GOT3 (cell line): Measurements from ENCODE around the gene ADARB2.

Experiments used
- DNase-seq: peaks from one replicate; lab custom pipeline; 2025; ENCODE audit warnings: mixed read lengths; lab: John Stamatoyannopoulos, UW

The ADARB2 gene

DNA sequence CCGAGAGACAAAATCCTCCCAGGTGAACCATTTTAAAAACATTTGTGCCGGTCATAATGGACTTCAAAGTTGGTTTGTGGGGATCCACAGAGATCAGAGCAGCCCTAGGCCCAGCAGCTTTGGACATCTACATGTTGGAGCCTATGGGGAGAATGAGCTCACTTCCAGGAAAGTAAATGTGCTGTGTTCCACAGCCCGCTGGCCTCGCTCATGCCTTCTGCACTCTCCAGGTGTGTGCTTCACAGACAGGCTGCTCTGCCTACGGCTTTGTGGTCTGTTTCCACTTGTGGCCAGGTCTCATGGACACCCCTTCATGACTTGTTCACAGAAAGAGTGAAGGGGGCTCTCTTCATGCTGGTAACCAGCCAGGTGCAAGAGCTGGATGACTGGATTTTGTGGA lies 141.6 kb downstream of the ADARB2 start:
- no peak for DNase-seq

DNA sequence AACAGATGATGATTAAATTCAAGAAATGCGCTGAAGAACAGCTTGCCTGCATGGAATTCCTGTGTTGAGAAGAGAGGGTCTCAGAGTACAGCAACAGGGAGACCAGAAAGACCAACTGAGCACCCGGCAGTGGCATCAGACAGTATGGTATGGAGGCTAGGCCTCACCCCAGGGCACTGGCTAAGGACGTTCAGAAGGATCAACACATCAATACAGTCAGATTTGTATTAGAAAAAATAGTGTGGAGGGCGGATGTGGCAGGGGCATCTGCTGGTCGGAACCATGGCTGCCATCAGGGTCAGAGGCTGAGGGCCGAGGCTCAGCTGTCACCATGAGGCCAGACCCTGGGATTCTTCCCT lies 142.1 kb downstream of the ADARB2 start:
- DNase-seq, result no peak

DNA sequence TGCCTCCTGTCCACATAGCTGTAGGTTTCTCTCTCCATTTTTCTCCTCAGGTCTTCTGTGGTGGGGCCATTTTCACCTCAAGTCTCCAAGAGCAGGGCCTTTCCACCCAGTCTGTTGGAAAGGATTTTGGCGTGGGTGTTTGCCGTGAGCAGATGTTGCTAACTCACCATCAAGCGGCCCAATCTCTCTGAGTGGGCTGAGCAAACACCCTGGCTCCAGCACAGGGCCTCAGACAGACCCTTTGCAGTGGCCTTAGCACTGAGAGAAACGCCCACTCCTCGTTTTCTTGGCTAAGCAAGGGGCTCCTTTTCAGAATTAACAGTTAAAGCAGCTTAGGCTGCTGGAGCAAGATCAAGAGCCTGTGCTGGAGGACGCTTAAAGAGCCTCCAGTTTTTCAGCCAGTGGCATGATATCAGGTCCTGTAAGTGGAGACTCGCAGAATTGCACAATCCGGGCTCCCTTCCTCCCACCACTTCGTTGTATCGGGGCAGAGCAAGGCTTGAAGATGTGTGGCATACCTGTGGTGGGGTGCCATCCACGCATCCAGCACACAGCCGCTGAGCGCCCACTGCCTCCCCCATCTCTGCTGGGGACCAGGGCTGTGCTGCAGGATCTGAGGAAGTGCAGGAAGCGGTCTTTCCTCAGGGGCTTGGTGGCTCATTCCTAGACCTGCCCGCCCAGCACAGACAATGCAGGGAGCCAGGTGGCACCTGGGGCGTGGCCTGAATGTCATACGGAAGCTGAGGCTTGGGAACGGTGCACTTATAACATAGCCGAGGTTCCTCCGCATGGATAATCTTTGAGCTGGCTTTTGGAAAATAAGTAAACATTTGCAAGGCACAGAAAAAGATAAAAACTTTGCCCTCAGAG lies 142.7 kb downstream of the ADARB2 start:
- DNase-seq, result no peak

DNA sequence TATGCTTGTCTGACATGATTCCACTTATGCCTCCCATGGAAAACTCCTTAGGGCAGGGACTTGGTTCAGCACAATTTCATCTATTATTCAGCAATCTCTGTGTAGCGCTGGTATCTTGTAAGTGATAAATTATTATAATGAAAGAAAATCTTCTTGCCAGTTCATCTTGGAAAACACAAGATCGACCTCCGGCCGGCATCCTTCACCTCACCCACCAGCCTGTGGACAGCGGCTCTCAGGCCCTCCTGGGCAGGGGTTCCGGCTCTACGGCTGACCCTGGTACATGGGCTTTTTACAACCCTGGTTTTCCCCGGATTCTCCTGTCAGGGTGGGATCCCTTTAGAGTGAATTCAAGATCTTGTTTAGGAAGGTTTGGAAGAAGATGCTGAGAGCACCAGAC lies 145.6 kb downstream of the ADARB2 start:
- no peak for DNase-seq

DNA sequence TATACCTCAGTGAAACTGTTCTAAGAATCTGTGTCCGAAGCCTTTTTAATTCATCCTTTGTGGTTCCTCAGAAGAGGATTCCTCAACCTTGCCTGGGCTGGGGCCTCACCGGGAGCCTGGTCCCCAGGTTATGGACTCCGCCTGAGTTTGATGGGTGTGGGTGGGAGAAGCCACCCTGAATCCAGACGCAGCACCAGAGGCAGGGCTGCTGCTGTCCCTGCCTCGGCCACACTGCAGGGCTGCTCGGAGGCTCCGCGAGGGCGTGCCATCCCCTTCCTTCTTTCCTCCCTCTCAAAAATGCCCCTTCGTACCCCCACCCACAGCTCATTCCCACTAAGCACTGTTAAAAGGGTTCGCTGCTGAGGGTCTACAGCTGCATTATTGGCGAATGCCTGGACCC lies 146.3 kb downstream of the ADARB2 start:
- no peak for DNase-seq

DNA sequence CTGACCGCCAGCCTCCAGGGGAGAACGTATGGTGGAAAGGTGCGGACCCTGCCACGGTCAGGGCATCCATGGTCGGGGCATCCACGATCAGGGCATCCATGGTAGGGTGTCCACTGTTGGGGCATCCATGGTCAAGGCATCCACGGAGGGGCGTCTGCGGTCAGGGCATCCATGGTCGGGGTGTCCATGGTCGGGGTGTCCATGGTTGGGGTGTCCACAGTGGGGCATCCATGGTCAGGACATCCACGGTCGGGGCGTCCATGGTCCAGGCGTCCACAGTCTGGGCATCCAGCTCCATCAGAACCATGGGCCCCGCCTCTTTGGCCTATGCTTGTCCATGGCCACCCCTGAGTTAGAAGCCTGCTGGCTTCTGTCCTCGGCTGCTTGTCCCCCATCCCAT lies 148.1 kb downstream of the ADARB2 start:
- DNase-seq, result no peak

DNA sequence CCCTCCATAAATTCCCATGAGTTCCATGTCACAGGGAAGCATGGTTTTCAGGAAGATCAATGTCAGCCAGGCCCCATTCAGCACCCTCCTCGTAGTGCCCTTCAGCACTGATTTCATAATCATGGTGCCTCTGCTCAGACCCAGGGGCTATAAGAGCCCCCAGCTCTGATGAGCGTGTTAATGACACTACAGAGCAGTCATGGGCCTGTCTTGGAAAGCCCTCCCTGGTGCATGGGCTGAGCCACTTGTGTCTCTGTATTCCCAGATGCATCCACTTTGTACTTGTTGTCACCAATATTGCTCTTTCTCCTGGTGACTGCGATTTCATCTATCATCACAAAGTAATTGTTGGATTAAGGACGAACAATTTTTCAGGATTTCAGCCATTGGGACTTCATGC lies 154.6 kb downstream of the ADARB2 start:
- DNase-seq, result no peak

DNA sequence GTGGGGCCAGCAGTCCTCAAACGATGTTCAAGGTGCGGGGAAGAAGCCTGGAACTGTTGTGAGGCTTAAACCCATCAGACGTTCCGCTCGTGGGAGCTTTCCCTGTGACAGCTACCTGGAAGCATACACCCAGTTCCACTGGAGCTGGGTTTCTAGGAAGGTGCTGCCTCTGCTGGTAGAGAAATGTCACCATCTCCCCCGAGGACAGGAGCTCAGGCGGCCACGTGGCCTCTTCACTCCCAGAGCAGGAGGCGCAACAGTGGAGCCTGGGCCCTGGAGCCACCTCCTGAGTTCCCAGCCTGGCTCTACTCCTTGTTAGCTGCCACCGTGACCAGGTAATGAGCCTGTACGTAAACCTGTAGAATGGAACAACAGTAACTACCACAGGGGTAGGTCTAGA lies 156.1 kb downstream of the ADARB2 start:
- no peak for DNase-seq

DNA sequence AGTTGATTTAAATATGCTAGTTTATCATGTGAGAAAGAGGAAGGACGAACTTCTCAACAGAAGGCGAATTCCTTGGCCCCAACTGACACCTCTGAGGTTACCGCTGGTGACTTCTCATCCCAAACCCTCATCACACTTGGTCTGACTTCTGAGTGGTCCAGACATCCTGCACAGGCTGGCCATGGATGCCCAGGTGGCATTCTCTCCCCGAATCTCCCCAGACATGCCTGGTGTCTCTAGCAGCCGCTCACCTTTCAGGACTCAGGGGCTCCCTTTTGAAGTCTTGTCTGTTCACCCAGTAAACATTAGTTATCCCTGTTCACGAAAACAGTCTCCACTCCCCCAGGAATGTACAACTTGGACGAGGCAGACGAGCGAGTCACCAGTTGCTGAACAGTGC lies 157.7 kb downstream of the ADARB2 start:
- no peak for DNase-seq

DNA sequence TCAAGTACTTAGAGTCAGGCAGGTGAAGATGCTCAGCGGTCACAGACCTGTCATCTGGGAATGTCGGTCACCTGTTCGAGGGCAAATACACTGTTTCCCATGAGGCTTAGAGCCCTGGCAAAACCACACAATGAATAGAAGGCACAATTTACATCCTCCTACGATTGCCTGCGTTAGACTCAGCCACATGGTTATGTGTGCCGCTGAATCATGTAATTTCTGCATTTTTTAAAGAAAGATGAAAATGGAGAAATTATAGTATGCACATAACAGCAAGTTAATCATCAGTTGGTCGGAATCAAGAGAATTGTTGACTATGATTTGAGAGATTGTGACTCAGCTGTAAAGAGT lies 158.2 kb downstream of the ADARB2 start:
- no peak for DNase-seq

DNA sequence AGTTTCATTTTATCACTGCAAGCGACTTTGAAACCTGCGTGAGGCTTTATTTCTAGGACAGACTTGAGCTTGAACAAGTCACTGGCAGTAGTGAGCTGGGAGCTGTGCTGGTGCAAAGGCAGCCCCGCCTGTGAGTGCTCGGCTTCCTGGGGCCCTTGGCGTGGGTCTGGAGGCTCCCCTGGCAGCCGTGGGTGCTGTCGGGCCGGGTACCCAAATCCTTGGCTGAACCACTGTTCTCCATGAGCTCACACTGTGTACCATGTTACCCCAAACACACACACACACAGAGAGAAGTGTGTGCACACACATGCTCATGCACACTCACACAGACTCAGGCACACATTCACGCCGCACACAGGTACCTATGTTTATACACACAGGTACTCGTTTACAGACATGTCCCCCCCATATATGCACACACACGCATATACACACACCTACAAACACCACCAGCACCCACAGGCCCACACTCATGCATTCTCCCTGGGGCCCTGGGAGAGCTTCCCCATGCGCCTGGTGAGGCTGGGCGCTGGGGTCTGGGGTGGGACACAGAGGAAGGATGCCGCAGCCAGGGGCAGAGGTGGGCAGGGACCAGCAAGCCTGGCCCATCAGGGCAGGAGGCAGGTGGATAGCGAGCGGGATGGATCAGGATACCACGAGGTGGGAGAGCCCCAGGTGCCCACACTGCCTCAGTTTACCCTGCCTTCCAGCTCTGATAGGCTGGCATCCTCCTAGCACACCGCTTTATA lies 158.8 kb downstream of the ADARB2 start:
- DNase-seq, result no peak

DNA sequence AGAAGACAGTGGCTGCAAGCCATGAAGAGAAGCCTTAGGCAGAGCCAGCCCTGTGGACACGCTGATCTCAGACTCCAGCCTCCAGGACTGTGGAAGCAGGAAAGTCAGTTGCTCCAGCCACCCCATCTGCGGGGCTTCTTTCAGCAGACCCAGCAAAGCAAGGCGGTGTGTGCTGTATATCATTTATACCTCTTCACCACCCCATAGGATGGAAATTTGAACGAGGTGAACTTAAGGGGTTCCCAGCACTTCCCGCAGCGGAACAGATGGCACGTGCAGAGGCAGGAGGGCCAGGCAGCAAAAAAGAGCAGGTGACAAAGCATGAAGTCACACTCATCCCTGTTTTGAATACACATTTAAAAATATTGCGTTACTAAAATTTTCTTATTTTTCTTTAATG lies 159.4 kb downstream of the ADARB2 start:
- no peak for DNase-seq

DNA sequence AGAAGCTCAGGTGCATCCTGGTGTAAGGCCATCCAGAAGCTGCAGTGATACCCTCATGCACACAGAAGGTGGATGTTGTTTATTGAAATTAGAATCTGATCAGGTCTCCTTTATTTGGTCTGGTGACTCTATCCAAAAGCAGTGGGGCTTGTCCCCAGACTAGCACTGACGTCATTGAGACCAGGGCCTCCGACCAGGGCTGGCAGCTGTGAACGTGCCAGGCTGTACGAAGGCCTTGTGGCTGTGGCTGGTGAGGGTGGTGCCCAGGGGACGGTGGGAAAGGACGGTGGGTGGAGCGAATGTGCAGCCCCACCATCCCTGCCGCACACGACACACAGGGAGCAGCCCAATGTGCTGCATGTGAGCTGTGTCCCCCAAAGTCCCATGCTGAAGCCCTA lies 160.0 kb downstream of the ADARB2 start:
- DNase-seq, result no peak

DNA sequence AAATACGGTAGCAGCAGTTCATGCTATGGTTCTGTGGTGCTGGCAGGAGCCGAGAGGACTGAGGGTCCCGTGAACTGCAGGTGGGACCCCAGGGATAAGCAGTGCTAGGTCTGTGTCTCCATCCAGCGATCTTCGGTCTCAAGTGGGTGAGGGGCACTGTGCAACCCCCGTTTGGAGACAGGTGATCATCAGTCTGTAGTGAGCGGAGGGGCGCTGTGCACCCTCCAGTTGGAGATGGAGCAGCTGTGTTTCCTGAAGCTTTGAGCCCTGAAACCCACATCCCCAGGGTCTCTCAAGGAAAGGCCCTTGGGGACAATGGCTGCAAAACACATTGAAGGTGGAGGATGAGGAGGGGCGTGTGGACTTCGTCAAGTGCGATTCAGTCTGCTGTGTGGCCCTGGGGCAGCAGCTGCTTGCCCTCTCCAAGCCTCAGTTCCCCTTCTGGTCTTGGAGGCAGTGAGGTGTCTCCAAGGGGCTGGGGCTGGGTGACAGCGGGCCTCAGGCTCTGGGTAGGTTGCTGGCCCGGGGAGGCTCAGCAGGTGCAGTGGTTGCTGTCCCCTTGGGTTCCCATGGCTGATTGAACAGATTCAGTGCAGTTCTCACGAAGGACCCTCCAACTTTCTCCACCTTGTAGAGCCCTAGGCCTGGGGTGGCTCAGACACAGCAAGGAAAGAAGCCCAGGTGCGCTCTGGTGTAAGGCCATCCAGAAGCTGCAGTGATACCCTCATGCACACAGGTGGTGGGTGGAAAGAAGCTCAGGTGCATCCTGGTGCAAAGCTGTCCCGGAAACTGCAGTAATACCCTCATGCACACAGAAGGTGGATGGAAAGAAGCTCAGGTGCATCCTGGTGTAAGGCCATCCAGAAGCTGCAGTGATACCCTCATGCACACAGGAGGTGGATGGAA lies 160.6 kb downstream of the ADARB2 start:
- no peak for DNase-seq

DNA sequence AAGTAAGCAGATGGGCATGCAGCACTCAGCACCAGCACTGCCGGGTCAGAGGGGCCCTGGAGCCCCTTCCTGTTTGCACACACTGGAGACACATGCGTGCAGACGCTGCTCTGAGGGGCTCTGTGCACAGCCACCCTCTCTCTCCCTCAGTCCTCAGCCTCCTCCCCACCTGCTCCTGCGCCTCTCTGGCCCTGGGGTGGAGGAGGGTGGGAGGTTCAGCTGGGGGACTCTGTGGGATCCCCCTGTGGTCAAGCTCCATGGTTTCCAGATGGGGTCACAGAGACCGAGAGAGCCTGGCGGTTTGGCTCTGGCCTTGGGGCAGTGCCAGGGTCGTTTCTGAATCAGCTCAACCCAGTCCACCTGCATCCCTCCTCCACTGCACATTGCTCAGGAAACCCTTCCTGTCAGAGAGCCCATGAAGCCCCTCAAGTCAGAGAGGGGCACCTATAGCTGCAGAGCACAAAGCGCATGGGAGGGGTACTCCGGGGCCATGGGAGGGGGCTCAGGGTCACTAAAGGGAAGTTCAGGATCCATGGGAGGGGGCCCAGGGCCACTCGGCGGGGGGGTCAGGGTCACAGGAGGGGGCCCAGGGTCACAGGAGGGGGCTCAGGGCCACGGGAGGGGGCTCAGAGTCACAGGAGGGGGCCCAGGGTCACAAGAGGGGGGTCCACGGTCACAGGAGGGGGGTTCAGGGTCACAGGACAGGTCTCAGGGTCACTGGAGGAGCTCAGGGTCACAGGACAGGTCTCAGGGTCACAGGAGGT lies 161.7 kb downstream of the ADARB2 start:
- no peak for DNase-seq

DNA sequence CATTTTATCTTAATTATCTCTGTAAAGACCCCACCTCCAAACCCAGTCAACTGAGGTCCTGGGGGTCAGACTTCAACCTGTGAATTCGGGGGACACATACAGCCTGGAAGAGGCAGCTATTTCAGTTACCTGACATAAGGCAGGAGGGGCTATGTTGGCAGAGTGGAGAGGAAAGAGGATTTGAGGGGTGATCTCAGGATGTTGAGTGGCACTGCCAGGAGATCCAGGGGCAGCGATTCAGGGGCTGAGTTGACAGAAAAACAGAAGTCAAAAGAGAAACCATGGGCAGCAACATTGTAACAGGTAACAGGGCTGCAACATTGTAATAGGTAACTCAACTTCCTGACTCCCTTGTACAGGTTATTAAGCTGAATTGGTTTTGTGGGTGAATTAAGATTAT lies 162.6 kb downstream of the ADARB2 start:
- DNase-seq, result no peak

DNA sequence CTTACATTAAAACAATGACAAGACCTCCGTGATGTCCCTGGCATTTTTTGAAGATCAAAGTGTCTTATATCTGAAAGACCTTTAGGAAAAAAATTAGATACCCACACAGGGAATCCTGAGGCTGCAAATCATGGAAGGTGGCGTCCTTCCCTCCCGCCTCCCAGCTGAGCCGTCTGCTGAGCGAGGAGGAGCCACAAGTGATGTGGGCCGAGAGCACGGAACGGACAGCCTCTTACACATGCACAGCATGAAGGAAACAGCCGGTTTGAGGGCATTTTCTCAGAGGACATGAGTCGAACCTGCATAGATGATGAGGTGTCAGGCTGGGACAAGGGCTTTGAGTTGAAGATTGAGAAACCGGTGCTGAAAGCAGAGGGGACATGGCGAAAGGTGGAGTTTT lies 163.3 kb downstream of the ADARB2 start:
- DNase-seq, result no peak

DNA sequence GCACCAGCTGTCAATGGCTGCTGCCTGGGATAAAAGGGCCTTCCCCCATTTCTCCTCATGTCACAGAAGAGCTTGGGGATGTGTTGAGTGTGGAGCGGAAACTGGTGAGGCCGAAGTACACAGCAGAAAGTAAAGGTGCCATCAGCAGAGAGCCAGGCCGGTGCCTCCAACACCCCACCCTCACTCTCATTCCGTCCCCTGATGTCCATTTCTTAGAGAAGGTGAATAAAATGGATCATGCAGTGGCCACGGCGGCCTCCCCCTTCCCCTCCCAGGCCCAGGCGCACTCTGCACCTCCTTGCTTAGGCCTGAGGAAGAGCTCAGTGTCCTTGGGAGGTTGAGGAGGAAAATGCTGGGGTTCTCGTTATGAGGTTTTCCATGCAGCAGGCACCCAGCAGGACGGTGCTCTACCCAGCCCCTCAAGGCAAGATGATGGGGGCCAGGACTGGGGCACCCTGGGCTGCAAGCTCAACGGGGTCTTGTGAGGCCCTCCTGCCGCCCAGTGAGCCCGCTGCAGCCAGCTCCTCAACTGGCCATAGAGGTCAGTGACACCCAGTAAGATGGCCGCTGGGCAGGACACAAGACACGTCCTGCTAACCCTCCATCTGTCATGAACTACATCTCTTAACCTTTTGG lies 163.9 kb downstream of the ADARB2 start:
- DNase-seq, result no peak

DNA sequence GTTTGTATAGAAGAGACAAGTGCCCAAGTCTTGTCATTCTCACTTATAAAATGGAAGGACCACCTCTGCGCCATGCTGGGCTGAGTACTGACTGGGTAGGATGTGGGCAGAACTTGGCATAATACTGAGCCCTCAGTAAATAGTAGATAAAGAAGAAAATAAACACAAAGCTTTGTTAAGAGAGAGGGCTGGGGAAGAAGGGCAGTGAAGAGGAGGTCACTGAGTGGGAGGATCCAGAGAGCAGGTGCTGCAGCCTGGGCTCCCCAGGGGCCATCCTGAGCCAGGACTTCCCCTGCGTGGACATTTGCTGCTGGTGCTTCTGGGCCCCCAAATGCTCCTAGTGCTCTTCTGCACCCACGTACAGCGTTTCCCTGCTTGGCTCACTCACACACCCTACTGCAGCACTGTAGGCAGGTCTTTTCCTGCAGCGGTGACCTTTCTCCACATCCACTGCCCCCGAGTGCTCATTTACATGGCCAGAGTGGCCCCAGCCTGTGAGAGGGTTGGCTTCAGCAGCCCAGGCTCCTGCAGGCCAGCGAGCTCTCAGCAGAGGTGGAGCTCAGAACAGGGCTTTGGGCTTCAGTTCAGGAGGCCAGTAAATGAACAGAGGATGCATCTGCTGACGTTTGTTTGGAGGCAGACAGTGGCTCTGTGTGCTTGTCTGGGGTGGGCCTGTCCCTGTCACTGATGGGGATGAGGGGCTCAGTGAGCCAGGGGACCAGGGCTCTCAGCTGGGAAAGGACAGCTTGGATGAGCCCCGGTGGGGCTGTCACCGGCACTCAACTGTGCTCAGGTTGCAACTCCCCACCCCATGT lies 164.6 kb downstream of the ADARB2 start:
- DNase-seq, result no peak

DNA sequence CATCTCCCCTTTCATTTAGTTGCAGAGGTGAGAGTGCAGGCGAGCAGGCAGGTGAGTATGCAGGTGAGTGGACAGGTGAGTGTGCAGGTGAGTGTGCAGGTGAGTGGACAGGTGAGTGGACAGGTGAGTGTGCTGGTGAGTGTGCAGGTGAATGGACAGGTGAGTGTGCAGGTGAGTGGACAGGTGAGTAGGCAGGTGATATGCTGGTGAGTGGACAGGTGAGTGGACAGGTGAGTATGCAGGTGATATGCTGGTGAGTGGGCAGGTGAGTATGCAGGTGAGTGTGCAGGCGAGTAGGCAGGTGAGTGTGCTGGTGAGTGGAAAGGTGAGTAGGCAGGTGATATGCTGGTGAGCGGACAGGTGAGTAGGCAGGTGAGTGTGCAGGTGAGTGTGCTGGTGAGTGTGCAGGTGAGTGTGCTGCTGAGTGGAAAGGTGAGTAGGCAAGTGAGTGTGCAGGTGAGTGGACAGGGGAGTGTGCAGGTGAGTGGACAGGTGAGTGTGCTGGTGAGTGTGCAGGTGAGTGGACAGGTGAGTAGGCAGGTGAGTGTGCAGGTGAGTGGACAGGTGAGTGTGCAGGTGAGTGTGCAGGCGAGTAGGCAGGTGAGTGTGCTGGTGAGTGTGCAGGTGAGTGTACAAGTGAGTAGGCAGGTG lies 165.6 kb downstream of the ADARB2 start:
- DNase-seq, result no peak
